WTC11 (cell line): ENCODE results near the gene KRTAP12-4.

ENCODE experiments used
- ATF6 ChIP-seq: sonication (generic); formaldehyde crosslinking; IDR thresholded peaks from 2 replicates; pipeline ENCODE4 v1.8.1; 2023; ENCODE audit warnings: mild to moderate bottlenecking, missing genetic modification reagents
- CREB1 ChIP-seq: sonication (generic); formaldehyde crosslinking; IDR thresholded peaks from 2 replicates; pipeline ENCODE4 v1.8.0; 2023; ENCODE audit warnings: mild to moderate bottlenecking, missing genetic modification reagents
- CTCF ChIP-seq: fragments of 200-600 bp; IDR thresholded peaks from 2 replicates; pipeline ENCODE4 v1.8.0; 2022; ENCODE audit warnings: antibody characterized with exemption
- FOXK1 ChIP-seq: sonication (generic); formaldehyde crosslinking; IDR thresholded peaks from 2 replicates; pipeline ENCODE4 v1.8.0; 2022; ENCODE audit warnings: mild to moderate bottlenecking, moderate library complexity, missing genetic modification reagents
- HMGXB4 ChIP-seq: sonication (generic); formaldehyde crosslinking; IDR thresholded peaks from 2 replicates; pipeline ENCODE4 v1.8.1; 2023; ENCODE audit warnings: mild to moderate bottlenecking, moderate library complexity, missing genetic modification reagents
- KAT7 ChIP-seq: sonication (generic); formaldehyde crosslinking; IDR thresholded peaks from 2 replicates; pipeline ENCODE4 v1.8.1; 2023; ENCODE audit warnings: missing genetic modification reagents, mild to moderate bottlenecking, borderline replicate concordance
- MAX ChIP-seq: sonication (generic); formaldehyde crosslinking; IDR thresholded peaks from 2 replicates; pipeline ENCODE4 v1.8.0; 2022; ENCODE audit warnings: mild to moderate bottlenecking, missing genetic modification reagents
- NFE2L1 ChIP-seq: sonication (generic); formaldehyde crosslinking; IDR thresholded peaks from 2 replicates; pipeline ENCODE4 v1.8.1; 2023; ENCODE audit warnings: missing genetic modification reagents
- SP1 ChIP-seq: sonication (generic); formaldehyde crosslinking; conservative IDR thresholded peaks from 2 replicates; pipeline ENCODE4 v1.8.1; 2022; ENCODE audit warnings: missing genetic modification reagents
- ZNF423 ChIP-seq: fragments of 250-450 bp; sonication (Bioruptor Pico); IDR thresholded peaks from 2 replicates; pipeline ENCODE4 v2.1.2; 2022; ENCODE audit warnings: mild to moderate bottlenecking, moderate library complexity
- ZNF532 ChIP-seq: fragments of 250-450 bp; sonication (Bioruptor Pico); IDR thresholded peaks from 2 replicates; pipeline ENCODE4 v1.9.0; 2021; ENCODE audit warnings: mild to moderate bottlenecking, borderline replicate concordance
- TF ChIP-seq, protein P1 (sequence below): sonication (generic); formaldehyde crosslinking; IDR thresholded peaks from 2 replicates; pipeline ENCODE4 v1.8.0; 2023; ENCODE audit warnings: missing genetic modification reagents, mild to moderate bottlenecking, borderline replicate concordance

- TF ChIP-seq CREB1 (CRISPR knock-in tag) = no peak
- no peak for TF ChIP-seq CTCF
- no peak for TF ChIP-seq NFE2L1 (CRISPR knock-in tag)
- no peak for TF ChIP-seq ATF6
- TF ChIP-seq MAX = no peak
- TF ChIP-seq ZNF423 (CRISPR knock-in tag) = no peak
- TF ChIP-seq ZNF532 = no peak
- TF ChIP-seq SP1 (CRISPR knock-in tag) = no peak
- TF ChIP-seq HMGXB4 (CRISPR knock-in tag) = no peak
- TF ChIP-seq, protein P1, sequence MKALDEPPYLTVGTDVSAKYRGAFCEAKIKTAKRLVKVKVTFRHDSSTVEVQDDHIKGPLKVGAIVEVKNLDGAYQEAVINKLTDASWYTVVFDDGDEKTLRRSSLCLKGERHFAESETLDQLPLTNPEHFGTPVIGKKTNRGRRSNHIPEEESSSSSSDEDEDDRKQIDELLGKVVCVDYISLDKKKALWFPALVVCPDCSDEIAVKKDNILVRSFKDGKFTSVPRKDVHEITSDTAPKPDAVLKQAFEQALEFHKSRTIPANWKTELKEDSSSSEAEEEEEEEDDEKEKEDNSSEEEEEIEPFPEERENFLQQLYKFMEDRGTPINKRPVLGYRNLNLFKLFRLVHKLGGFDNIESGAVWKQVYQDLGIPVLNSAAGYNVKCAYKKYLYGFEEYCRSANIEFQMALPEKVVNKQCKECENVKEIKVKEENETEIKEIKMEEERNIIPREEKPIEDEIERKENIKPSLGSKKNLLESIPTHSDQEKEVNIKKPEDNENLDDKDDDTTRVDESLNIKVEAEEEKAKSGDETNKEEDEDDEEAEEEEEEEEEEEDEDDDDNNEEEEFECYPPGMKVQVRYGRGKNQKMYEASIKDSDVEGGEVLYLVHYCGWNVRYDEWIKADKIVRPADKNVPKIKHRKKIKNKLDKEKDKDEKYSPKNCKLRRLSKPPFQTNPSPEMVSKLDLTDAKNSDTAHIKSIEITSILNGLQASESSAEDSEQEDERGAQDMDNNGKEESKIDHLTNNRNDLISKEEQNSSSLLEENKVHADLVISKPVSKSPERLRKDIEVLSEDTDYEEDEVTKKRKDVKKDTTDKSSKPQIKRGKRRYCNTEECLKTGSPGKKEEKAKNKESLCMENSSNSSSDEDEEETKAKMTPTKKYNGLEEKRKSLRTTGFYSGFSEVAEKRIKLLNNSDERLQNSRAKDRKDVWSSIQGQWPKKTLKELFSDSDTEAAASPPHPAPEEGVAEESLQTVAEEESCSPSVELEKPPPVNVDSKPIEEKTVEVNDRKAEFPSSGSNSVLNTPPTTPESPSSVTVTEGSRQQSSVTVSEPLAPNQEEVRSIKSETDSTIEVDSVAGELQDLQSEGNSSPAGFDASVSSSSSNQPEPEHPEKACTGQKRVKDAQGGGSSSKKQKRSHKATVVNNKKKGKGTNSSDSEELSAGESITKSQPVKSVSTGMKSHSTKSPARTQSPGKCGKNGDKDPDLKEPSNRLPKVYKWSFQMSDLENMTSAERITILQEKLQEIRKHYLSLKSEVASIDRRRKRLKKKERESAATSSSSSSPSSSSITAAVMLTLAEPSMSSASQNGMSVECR (CRISPR knock-in tag) = no peak
- no peak for TF ChIP-seq KAT7 (CRISPR knock-in tag)
- no peak for TF ChIP-seq FOXK1 (CRISPR knock-in tag)
These were observed 40.7 kb upstream of the KRTAP12-4 start for GRCh38 chr21:44695184-44695583.
